Measurements from ENCODE around the gene PAK1.
A peak's percentile ranks its signal among the peaks of the same experiment; 100 is the strongest.

The PAK1 gene

GRCh38 chr11:77474684-77475060, 778 bp upstream of the PAK1 start:
- no peak for DNase-seq (ENCODE audit: low read depth in 2 of 2)

GRCh38 chr11:77472991-77473800, 698 bp downstream of the PAK1 start:
- peak; percentile 25 to 44 for DNase-seq (ENCODE audit: low read depth in 2 of 2)

GRCh38 chr11:77471558-77472193, 2.2 kb downstream of the PAK1 start:
- DNase-seq (ENCODE audit: low read depth in 2 of 2), result no peak

- DNase-seq (ENCODE audit: low read depth in 2 of 2), result no peak
Observed at GRCh38 chr11:77470971-77471370, 2.9 kb downstream of the PAK1 start.

GRCh38 chr11:77470504-77470903, 3.4 kb downstream of the PAK1 start:
- DNase-seq (ENCODE audit: low read depth in 2 of 2), result no peak

GRCh38 chr11:77468527-77468926, 5.4 kb downstream of the PAK1 start:
- DNase-seq (ENCODE audit: low read depth in 2 of 2), result no peak

GRCh38 chr11:77467993-77468392, 5.9 kb downstream of the PAK1 start:
- no peak for DNase-seq (ENCODE audit: low read depth in 2 of 2)

- no peak for DNase-seq (ENCODE audit: low read depth in 2 of 2)
Observed at GRCh38 chr11:77467233-77467632, 6.7 kb downstream of the PAK1 start.

- no peak for DNase-seq (ENCODE audit: low read depth in 2 of 2)
Observed at GRCh38 chr11:77457340-77457739, 16.6 kb downstream of the PAK1 start.

GRCh38 chr11:77455740-77456139, 18.2 kb downstream of the PAK1 start:
- no peak for DNase-seq (ENCODE audit: low read depth in 2 of 2)

GRCh38 chr11:77454867-77455655, 18.8 kb downstream of the PAK1 start:
- no peak for DNase-seq (ENCODE audit: low read depth in 2 of 2)

GRCh38 chr11:77450227-77450626, 23.7 kb downstream of the PAK1 start:
- DNase-seq (ENCODE audit: low read depth in 2 of 2), result no peak

GRCh38 chr11:77449784-77450183, 24.1 kb downstream of the PAK1 start:
- DNase-seq (ENCODE audit: low read depth in 2 of 2), result no peak

- DNase-seq (ENCODE audit: low read depth in 2 of 2), result no peak
Observed at GRCh38 chr11:77449060-77449521, 24.8 kb downstream of the PAK1 start.

- no peak for DNase-seq (ENCODE audit: low read depth in 2 of 2)
Observed at GRCh38 chr11:77448269-77448668, 25.6 kb downstream of the PAK1 start.

- DNase-seq (ENCODE audit: low read depth in 2 of 2), result no peak
Observed at GRCh38 chr11:77446911-77447629, 26.8 kb downstream of the PAK1 start.

- DNase-seq (ENCODE audit: low read depth in 2 of 2), result no peak
Observed at GRCh38 chr11:77444261-77444660, 29.6 kb downstream of the PAK1 start.

GRCh38 chr11:77442394-77443053, 31.4 kb downstream of the PAK1 start:
- no peak for DNase-seq (ENCODE audit: low read depth in 2 of 2)

GRCh38 chr11:77441426-77441825, 32.5 kb downstream of the PAK1 start:
- DNase-seq (ENCODE audit: low read depth in 2 of 2), result no peak

- DNase-seq (ENCODE audit: low read depth in 2 of 2), result no peak
Observed at GRCh38 chr11:77440678-77441077, 33.2 kb downstream of the PAK1 start.

- no peak for DNase-seq (ENCODE audit: low read depth in 2 of 2)
Observed at GRCh38 chr11:77438487-77438886, 35.4 kb downstream of the PAK1 start.

Data from stimulated activated CD4-positive, alpha-beta T cell treated with anti-CD3 and anti-CD28 coated beads, Interleukin-1b, Interleukin-23, amount 100 ng/mL, for 4 hours (primary cell).